HEK293 (cell line): ENCODE results near the gene SDS.

Experiments used
- CTCF ChIA-PET: fragments of 350-600 bp; formaldehyde crosslinking; extraction: SDS; loops from one replicate; lab custom pipeline; 2021; ENCODE audit warnings: antibody characterized with exemption; lab: Yijun Ruan, JAX
- POLR2A ChIA-PET: fragments of 300-600 bp; formaldehyde crosslinking; extraction: SDS; loops from one replicate; lab custom pipeline; 2020; ENCODE audit warnings: antibody characterized with exemption, inconsistent platforms; lab: Yijun Ruan, JAX
- H3K27ac ChIP-seq: fragments of 200-500 bp; sonication (Bioruptor generic); 2 replicates; pipeline ENCODE4 v1.5.1; 2014; ENCODE audit warnings: low read depth, low read length, control low read depth, inconsistent platforms; ENCODE audit errors: extremely low read depth
- H3K36me3 ChIP-seq, 2 experiments: fragments of 200-500 bp in 1 of 2; sonication (Bioruptor generic) in 1 of 2; 1 replicate in 1 of 2; 2 replicates in 1 of 2; pipeline ENCODE4 v1.5.1; 2014 to 2017; ENCODE audit warnings: inconsistent platforms in 2 of 2, low read length in 2 of 2; ENCODE audit not compliant: control insufficient read depth in 2 of 2, insufficient read depth in 1 of 2
- H3K4me1 ChIP-seq: fragments of 200-500 bp; sonication (Bioruptor generic); 2 replicates; pipeline ENCODE4 v1.5.1; 2014; ENCODE audit warnings: mild to moderate bottlenecking, low read length, inconsistent platforms; ENCODE audit not compliant: control insufficient read depth, insufficient read depth
- H3K4me3 ChIP-seq: 2 replicates; pipeline ENCODE4 v1.5.1; 2011; ENCODE audit warnings: low read depth, mild to moderate bottlenecking, control low read depth, low read length, moderate library complexity
- H3K9me3 ChIP-seq: fragments of 200-500 bp; sonication (Bioruptor generic); 2 replicates; pipeline ENCODE4 v1.5.1; 2014; ENCODE audit warnings: low read depth, low read length, inconsistent platforms; ENCODE audit not compliant: control insufficient read depth, insufficient read depth
- BCL11B ChIP-seq: fragments of 450-650 bp; formaldehyde crosslinking; IDR thresholded peaks from 2 replicates; pipeline ENCODE4 v1.5.1; 2016; ENCODE audit warnings: low read depth, missing biosample characterization, missing genetic modification characterization
- EGR2 ChIP-seq: fragments of 450-650 bp; formaldehyde crosslinking; IDR thresholded peaks from 2 replicates; pipeline ENCODE4 v1.5.1; 2016; ENCODE audit warnings: low read depth, missing biosample characterization, missing genetic modification characterization
- GLI2 ChIP-seq: fragments of 450-650 bp; formaldehyde crosslinking; IDR thresholded peaks from 2 replicates; pipeline ENCODE4; 2017; ENCODE audit warnings: missing biosample characterization, missing genetic modification characterization, low read depth, borderline replicate concordance
- OVOL3 ChIP-seq: fragments of 450-650 bp; formaldehyde crosslinking; IDR thresholded peaks from 2 replicates; pipeline ENCODE4 v1.5.1; 2016; ENCODE audit warnings: missing biosample characterization, missing genetic modification characterization
- PRDM1 ChIP-seq: fragments of 450-650 bp; formaldehyde crosslinking; IDR thresholded peaks from 2 replicates; pipeline ENCODE4; 2016; ENCODE audit warnings: missing biosample characterization, missing genetic modification characterization
- TCF7L2 ChIP-seq: IDR thresholded peaks from 2 replicates; pipeline ENCODE4 v1.6.1; 2011; ENCODE audit warnings: low read depth, mild to moderate bottlenecking, inconsistent platforms, low read length, moderate library complexity, borderline replicate concordance
- TRIM28 ChIP-seq: IDR thresholded peaks from 2 replicates; pipeline ENCODE4 v1.6.1; 2011; ENCODE audit warnings: low read length, control low read depth, borderline replicate concordance
- ZFHX2 ChIP-seq: fragments of 450-650 bp; formaldehyde crosslinking; conservative IDR thresholded peaks from 2 replicates; pipeline ENCODE4 v1.5.1; 2016; ENCODE audit warnings: missing biosample characterization, missing genetic modification characterization
- ZFP3 ChIP-seq: fragments of 450-650 bp; formaldehyde crosslinking; IDR thresholded peaks from 2 replicates; pipeline ENCODE4 v1.5.1; 2016; ENCODE audit warnings: low read depth, missing biosample characterization, missing genetic modification characterization
- ZNF114 ChIP-seq: fragments of 450-650 bp; formaldehyde crosslinking; IDR thresholded peaks from 2 replicates; pipeline ENCODE4 v1.5.0; 2017; ENCODE audit warnings: missing biosample characterization, missing genetic modification characterization
- ZNF132 ChIP-seq: fragments of 450-650 bp; formaldehyde crosslinking; IDR thresholded peaks from 2 replicates; pipeline ENCODE4 v1.5.1; 2017; ENCODE audit warnings: missing biosample characterization, missing genetic modification characterization, borderline replicate concordance
- ZNF133 ChIP-seq: fragments of 450-650 bp; formaldehyde crosslinking; IDR thresholded peaks from 2 replicates; pipeline ENCODE4 v1.5.1; 2016; ENCODE audit warnings: missing biosample characterization, missing genetic modification characterization
- ZNF16 ChIP-seq: fragments of 450-650 bp; formaldehyde crosslinking; IDR thresholded peaks from 2 replicates; pipeline ENCODE4 v1.5.1; 2016; ENCODE audit warnings: low read depth, missing biosample characterization, missing genetic modification characterization
- ZNF19 ChIP-seq: fragments of 450-650 bp; formaldehyde crosslinking; IDR thresholded peaks from 2 replicates; pipeline ENCODE4; 2016; ENCODE audit warnings: missing biosample characterization, missing genetic modification characterization, low read depth
- ZNF221 ChIP-seq: fragments of 450-650 bp; formaldehyde crosslinking; IDR thresholded peaks from 2 replicates; pipeline ENCODE4 v1.5.1; 2017; ENCODE audit warnings: missing biosample characterization, missing genetic modification characterization, borderline replicate concordance
- ZNF223 ChIP-seq: fragments of 450-650 bp; formaldehyde crosslinking; IDR thresholded peaks from 2 replicates; pipeline ENCODE4 v1.5.1; 2016; ENCODE audit warnings: missing biosample characterization, missing genetic modification characterization
- ZNF274 ChIP-seq, 2 experiments: fragments of 200-500 bp in 1 of 2; fragments of 450-650 bp in 1 of 2; sonication (Bioruptor generic) in 1 of 2; formaldehyde crosslinking in 1 of 2; IDR thresholded peaks; 2 replicates each; pipeline versions ENCODE4 v1.5.1 to v1.6.1; 2014 to 2016; ENCODE audit warnings: borderline replicate concordance in 1 of 2, inconsistent platforms in 1 of 2, low read length in 1 of 2, missing biosample characterization in 1 of 2, missing genetic modification characterization in 1 of 2
- ZNF302 ChIP-seq: fragments of 450-650 bp; formaldehyde crosslinking; IDR thresholded peaks from 2 replicates; pipeline ENCODE4 v1.5.1; 2016; ENCODE audit warnings: missing biosample characterization, missing genetic modification characterization, low read depth
- ZNF366 ChIP-seq: fragments of 450-650 bp; formaldehyde crosslinking; conservative IDR thresholded peaks from 2 replicates; pipeline ENCODE4 v1.5.1; 2016; ENCODE audit warnings: missing biosample characterization, missing genetic modification characterization
- ZNF548 ChIP-seq: fragments of 450-650 bp; formaldehyde crosslinking; IDR thresholded peaks from 2 replicates; pipeline ENCODE4 v1.5.1; 2016; ENCODE audit warnings: missing biosample characterization, missing genetic modification characterization
- ZNF555 ChIP-seq: fragments of 450-650 bp; formaldehyde crosslinking; conservative IDR thresholded peaks from 2 replicates; pipeline ENCODE4 v1.5.1; 2017; ENCODE audit warnings: missing biosample characterization, mild to moderate bottlenecking, missing genetic modification characterization, inconsistent platforms
- ZNF768 ChIP-seq: fragments of 450-650 bp; formaldehyde crosslinking; IDR thresholded peaks from 2 replicates; pipeline ENCODE4 v1.5.1; 2018; ENCODE audit warnings: missing biosample characterization, mild to moderate bottlenecking, missing genetic modification characterization
- ZNF785 ChIP-seq: fragments of 450-650 bp; formaldehyde crosslinking; IDR thresholded peaks from 2 replicates; pipeline ENCODE4 v1.5.1; 2016; ENCODE audit warnings: missing biosample characterization, missing genetic modification characterization
- ZNF791 ChIP-seq: fragments of 450-650 bp; formaldehyde crosslinking; IDR thresholded peaks from 2 replicates; pipeline ENCODE4 v1.5.1; 2016; ENCODE audit warnings: missing biosample characterization, missing genetic modification characterization
- ZNF792 ChIP-seq: fragments of 450-650 bp; formaldehyde crosslinking; IDR thresholded peaks from 2 replicates; pipeline ENCODE4 v1.5.1; 2016; ENCODE audit warnings: missing biosample characterization, missing genetic modification characterization
- ZNF830 ChIP-seq: fragments of 450-650 bp; IDR thresholded peaks from 2 replicates; pipeline ENCODE4 v1.5.0; 2018; ENCODE audit warnings: missing biosample characterization, missing genetic modification characterization, low read depth, mild to moderate bottlenecking, moderate library complexity
- TF ChIP-seq, protein P1 (sequence below): fragments of 450-650 bp; formaldehyde crosslinking; IDR thresholded peaks from 2 replicates; pipeline ENCODE4 v1.5.1; 2016; ENCODE audit warnings: missing biosample characterization, missing genetic modification characterization
- TF ChIP-seq, protein P2 (sequence below): fragments of 450-650 bp; formaldehyde crosslinking; IDR thresholded peaks from 2 replicates; pipeline ENCODE4 v1.5.1; 2016; ENCODE audit warnings: missing biosample characterization, missing genetic modification characterization

The SDS gene

DNA sequence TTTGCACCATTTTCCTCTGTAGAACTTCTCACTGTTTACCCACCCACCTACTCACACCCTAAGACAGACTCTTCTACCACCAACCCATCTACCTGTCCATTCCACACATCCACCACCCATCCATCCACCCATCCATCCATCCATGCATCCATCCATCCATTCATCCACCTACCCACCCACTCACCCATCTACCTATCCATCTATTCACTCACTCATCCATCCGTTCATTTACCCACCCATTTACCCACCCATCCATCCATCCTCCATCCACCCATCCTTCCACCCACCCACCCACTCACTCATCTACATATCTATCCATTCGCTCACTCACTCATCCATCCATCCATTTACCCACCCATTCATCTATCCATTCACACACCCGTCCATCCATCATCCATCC is 30.2 kb downstream of the SDS start:
- no peak overlapping the region for H3K4me3 ChIP-seq
- no peaks in the 10 kb centered on the region for H3K4me1 ChIP-seq
- peaks cover 8 to 45% of the 10 kb centered on the region in 2 experiments; a peak in 2 of 3 replicates for H3K36me3 ChIP-seq
- no peaks in the 10 kb centered on the region for H3K9me3 ChIP-seq
- ChIA-PET POLR2A (no interaction called here), CTCF (no interaction called here)
- no peak overlapping the region for H3K27ac ChIP-seq
- peak; percentile 71 for TF ChIP-seq ZNF366 (tag by site-specific recombination)
- peak; percentile 86 for TF ChIP-seq ZFHX2 (tag by site-specific recombination)
- TF ChIP-seq ZNF132 (tag by site-specific recombination): no peak
- no peak for TF ChIP-seq ZNF791
- peak; percentile 98 for TF ChIP-seq EGR2 (tag by site-specific recombination)
- no peak for TF ChIP-seq BCL11B (tag by site-specific recombination)
- TF ChIP-seq PRDM1 (tag by site-specific recombination): no peak
- TF ChIP-seq ZNF221 (tag by site-specific recombination): no peak
- TF ChIP-seq, all 188 proteins: peak for 3

DNA sequence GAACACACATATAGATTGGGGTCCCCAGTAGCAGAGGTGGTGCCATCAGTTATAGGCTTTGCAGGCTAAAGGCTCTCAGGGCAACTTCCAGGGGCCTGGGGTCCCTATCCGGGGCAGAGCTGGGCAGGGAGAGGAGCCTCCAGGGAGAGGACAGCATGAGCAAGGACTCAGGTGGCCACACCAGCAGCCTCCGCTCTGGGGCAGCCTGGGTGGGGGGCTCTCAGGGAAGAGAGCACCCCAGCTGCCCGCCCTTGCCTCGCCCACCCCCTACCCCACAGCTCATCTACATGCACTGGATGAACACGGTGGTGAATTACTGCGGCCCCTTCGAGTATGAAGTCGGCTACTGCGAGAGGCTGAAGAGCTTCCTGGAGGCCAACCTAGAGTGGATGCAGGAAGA is 31.3 kb downstream of the SDS start:
- CTCF ChIA-PET: no interaction called here
- H3K4me3 ChIP-seq: no peak overlapping the region
- peaks cover 5 to 45% of the 10 kb centered on the region in 2 experiments; a peak in 2 of 3 replicates for H3K36me3 ChIP-seq
- H3K4me1 ChIP-seq: no peaks in the 10 kb centered on the region
- POLR2A ChIA-PET: no interaction called here
- TF ChIP-seq OVOL3 (tag by site-specific recombination) (no peak), GLI2 (no peak), ZNF223 (tag by site-specific recombination) (no peak), ZNF302 (tag by site-specific recombination) (no peak), ZNF555 (tag by site-specific recombination) (no peak), TCF7L2 (no peak), ZNF16 (tag by site-specific recombination) (no peak), ZNF274 (IDR thresholded peaks at IDR 0.05; ENCODE audit: low read length) (no peak), ZNF274 (tag by site-specific recombination; IDR thresholded peaks at IDR 0.05; ENCODE audit: borderline replicate concordance) (no peak), ZNF548 (tag by site-specific recombination) (no peak), ZNF114 (tag by site-specific recombination) (no peak), ZNF19 (tag by site-specific recombination) (no peak), ZNF792 (no peak), ZNF785 (tag by site-specific recombination) (no peak), ZNF830 (tag by site-specific recombination) (no peak), ZFP3 (no peak), ZNF133 (tag by site-specific recombination) (no peak), ZNF768 (tag by site-specific recombination) (no peak), TRIM28 (no peak)
- TF ChIP-seq, protein P1, sequence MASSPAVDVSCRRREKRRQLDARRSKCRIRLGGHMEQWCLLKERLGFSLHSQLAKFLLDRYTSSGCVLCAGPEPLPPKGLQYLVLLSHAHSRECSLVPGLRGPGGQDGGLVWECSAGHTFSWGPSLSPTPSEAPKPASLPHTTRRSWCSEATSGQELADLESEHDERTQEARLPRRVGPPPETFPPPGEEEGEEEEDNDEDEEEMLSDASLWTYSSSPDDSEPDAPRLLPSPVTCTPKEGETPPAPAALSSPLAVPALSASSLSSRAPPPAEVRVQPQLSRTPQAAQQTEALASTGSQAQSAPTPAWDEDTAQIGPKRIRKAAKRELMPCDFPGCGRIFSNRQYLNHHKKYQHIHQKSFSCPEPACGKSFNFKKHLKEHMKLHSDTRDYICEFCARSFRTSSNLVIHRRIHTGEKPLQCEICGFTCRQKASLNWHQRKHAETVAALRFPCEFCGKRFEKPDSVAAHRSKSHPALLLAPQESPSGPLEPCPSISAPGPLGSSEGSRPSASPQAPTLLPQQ: no peak
- TF ChIP-seq, protein P2, sequence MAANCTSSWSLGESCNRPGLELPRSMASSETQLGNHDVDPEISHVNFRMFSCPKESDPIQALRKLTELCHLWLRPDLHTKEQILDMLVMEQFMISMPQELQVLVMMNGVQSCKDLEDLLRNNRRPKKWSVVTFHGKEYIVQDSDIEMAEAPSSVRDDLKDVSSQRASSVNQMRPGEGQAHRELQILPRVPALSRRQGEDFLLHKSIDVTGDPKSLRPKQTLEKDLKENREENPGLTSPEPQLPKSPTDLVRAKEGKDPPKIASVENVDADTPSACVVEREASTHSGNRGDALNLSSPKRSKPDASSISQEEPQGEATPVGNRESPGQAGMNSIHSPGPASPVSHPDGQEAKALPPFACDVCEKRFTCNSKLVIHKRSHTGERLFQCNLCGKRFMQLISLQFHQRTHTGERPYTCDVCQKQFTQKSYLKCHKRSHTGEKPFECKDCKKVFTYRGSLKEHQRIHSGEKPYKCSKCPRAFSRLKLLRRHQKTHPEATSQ (tag by site-specific recombination): no peak
- TF ChIP-seq, all 188 proteins: peak for 0
- H3K27ac ChIP-seq: no peak overlapping the region
- H3K9me3 ChIP-seq: no peaks in the 10 kb centered on the region
